T-helper 17 cell (primary cell): ENCODE data around the gene TPSG1. TPM values are rescaled to one million over a fixed set of nuclear protein-coding genes. Genes with fewer than 3 reads are reported as not detected.
"Not testable (repeated sequence)": the region's sequence is repeated elsewhere in the genome, so short reads cannot be mapped to it uniquely, and the experiment has no call there.

Source experiments
- ATAC-seq: fragments of 150-1000 bp; cut with Tn5 transposase; 2 replicates; pipeline ENCODE4 v1.10.0; 2021; ENCODE audit warnings: mild to moderate bottlenecking, moderate library complexity
- DNase-seq, 3 donors: peaks; one replicate each; pipeline versions ENCODE4 v3.0.0 to v3.0.0-alpha.2; 2020 to 2021
- H3K9me3 ChIP-seq: one replicate; pipeline ENCODE4 v1.7.0; 2013; ENCODE audit warnings: low read length, mild to moderate bottlenecking; ENCODE audit not compliant: control insufficient read depth, poor library complexity, severe bottlenecking
- H3K27ac Mint-ChIP-seq: one replicate; pipeline ENCODE4 v1.8.0; 2022; ENCODE audit warnings: mild to moderate bottlenecking, moderate library complexity, mixed read lengths
- H3K27me3 Mint-ChIP-seq: one replicate; pipeline ENCODE4 v1.8.0; 2022; ENCODE audit warnings: mixed read lengths
- H3K36me3 Mint-ChIP-seq: one replicate; pipeline ENCODE4 v1.8.0; 2022; ENCODE audit warnings: low read depth, mixed read lengths
- H3K4me1 Mint-ChIP-seq: one replicate; pipeline ENCODE4 v1.8.0; 2022; ENCODE audit warnings: mild to moderate bottlenecking, mixed read lengths
- H3K4me3 Mint-ChIP-seq: one replicate; pipeline ENCODE4 v1.8.0; 2022; ENCODE audit warnings: mild to moderate bottlenecking, moderate library complexity, mixed read lengths
- total RNA-seq, 4 donors: library from RNA in 2 of 4; stranded (reverse) in 2 of 4; gene quantifications; one replicate each; pipeline ENCODE4 v1.2.3 and lab custom pipeline; 2022 to 2026

The TPSG1 gene
- total RNA-seq, 2 donors from 2014 or later, result not detected

- H3K27ac Mint-ChIP-seq, DNase-seq, ATAC-seq, H3K4me3 Mint-ChIP-seq, H3K27me3 Mint-ChIP-seq, H3K36me3 Mint-ChIP-seq, H3K4me1 Mint-ChIP-seq, H3K9me3 ChIP-seq: not testable (repeated sequence)
Measured at GRCh38 chr16:1185460-1186207, 39.4 kb downstream of the TPSG1 start.

- Mint-ChIP-seq H3K4me1 (no peaks in the 10 kb centered on the region), H3K27ac (no peak overlapping the region), H3K36me3 (no peaks in the 10 kb centered on the region), H3K27me3 (peaks cover 5% of the 10 kb centered on the region), H3K4me3 (no peak overlapping the region)
- DNase-seq, result no peak
- no peaks in the 10 kb centered on the region for H3K9me3 ChIP-seq
- ATAC-seq, result no peak
Measured at GRCh38 chr16:1184980-1185379, 40.1 kb downstream of the TPSG1 start.

GRCh38 chr16:1184156-1184868, 40.8 kb downstream of the TPSG1 start:
- no peak for ATAC-seq

GRCh38 chr16:1182950-1183907, 41.8 kb downstream of the TPSG1 start:
- H3K4me3 Mint-ChIP-seq, result no peak overlapping the region
- H3K36me3 Mint-ChIP-seq, result no peaks in the 10 kb centered on the region
- H3K27me3 Mint-ChIP-seq, result no peaks in the 10 kb centered on the region
- DNase-seq (no peak), ATAC-seq (no peak)
- H3K4me1 Mint-ChIP-seq, result no peaks in the 10 kb centered on the region
- no peak overlapping the region for H3K27ac Mint-ChIP-seq
- no peaks in the 10 kb centered on the region for H3K9me3 ChIP-seq

More at GRCh38 chr16:1184156-1184868, 40.8 kb downstream of the TPSG1 start:
- H3K9me3 ChIP-seq, result no peaks in the 10 kb centered on the region
- Mint-ChIP-seq H3K4me3 (no peak overlapping the region), H3K27ac (no peak overlapping the region), H3K27me3 (peaks cover 5% of the 10 kb centered on the region), H3K36me3 (no peaks in the 10 kb centered on the region), H3K4me1 (no peaks in the 10 kb centered on the region)
- DNase-seq, result no peak

- Mint-ChIP-seq H3K4me1 (no peaks in the 10 kb centered on the region), H3K27ac (no peak overlapping the region), H3K36me3 (no peaks in the 10 kb centered on the region), H3K4me3 (no peak overlapping the region), H3K27me3 (no peaks in the 10 kb centered on the region)
- ATAC-seq (no peak), DNase-seq (no peak)
- H3K9me3 ChIP-seq, result no peaks in the 10 kb centered on the region
Measured at GRCh38 chr16:1182316-1182671, 42.8 kb downstream of the TPSG1 start.

- Mint-ChIP-seq H3K27ac (no peak overlapping the region), H3K36me3 (no peaks in the 10 kb centered on the region), H3K27me3 (no peaks in the 10 kb centered on the region), H3K4me1 (no peaks in the 10 kb centered on the region), H3K4me3 (no peak overlapping the region)
- no peaks in the 10 kb centered on the region for H3K9me3 ChIP-seq
- ATAC-seq (no peak), DNase-seq (no peak)
Measured at GRCh38 chr16:1181404-1182315, 43.4 kb downstream of the TPSG1 start.

- ATAC-seq (no peak), DNase-seq (no peak)
- no peaks in the 10 kb centered on the region for H3K4me1 Mint-ChIP-seq
- no peaks in the 10 kb centered on the region for H3K27me3 Mint-ChIP-seq
- H3K4me3 Mint-ChIP-seq, result no peak overlapping the region
- no peaks in the 10 kb centered on the region for H3K36me3 Mint-ChIP-seq
- no peaks in the 10 kb centered on the region for H3K9me3 ChIP-seq
- no peak overlapping the region for H3K27ac Mint-ChIP-seq
Measured at GRCh38 chr16:1180549-1181403, 44.3 kb downstream of the TPSG1 start.

- H3K9me3 ChIP-seq, result no peaks in the 10 kb centered on the region
- no peak overlapping the region for H3K27ac Mint-ChIP-seq
- H3K4me1 Mint-ChIP-seq, result no peaks in the 10 kb centered on the region
- ATAC-seq, result no peak
- H3K27me3 Mint-ChIP-seq, result no peaks in the 10 kb centered on the region
- H3K4me3 Mint-ChIP-seq, result no peak overlapping the region
- no peaks in the 10 kb centered on the region for H3K36me3 Mint-ChIP-seq
- no peak for DNase-seq
Measured at GRCh38 chr16:1178295-1178910, 46.7 kb downstream of the TPSG1 start.

GRCh38 chr16:1177750-1178149, 47.3 kb downstream of the TPSG1 start:
- ATAC-seq, result no peak
- Mint-ChIP-seq H3K27me3 (no peaks in the 10 kb centered on the region), H3K4me3 (no peak overlapping the region), H3K36me3 (no peaks in the 10 kb centered on the region), H3K27ac (no peak overlapping the region), H3K4me1 (no peaks in the 10 kb centered on the region)
- H3K9me3 ChIP-seq, result no peaks in the 10 kb centered on the region
- DNase-seq, result no peak

- Mint-ChIP-seq H3K4me1 (no peaks in the 10 kb centered on the region), H3K27me3 (no peaks in the 10 kb centered on the region), H3K27ac (no peak overlapping the region), H3K36me3 (no peaks in the 10 kb centered on the region), H3K4me3 (no peak overlapping the region)
- no peaks in the 10 kb centered on the region for H3K9me3 ChIP-seq
- DNase-seq (no peak), ATAC-seq (no peak)
Measured at GRCh38 chr16:1177053-1177452, 48.0 kb downstream of the TPSG1 start.

GRCh38 chr16:1176280-1176897, 48.7 kb downstream of the TPSG1 start:
- H3K4me1 Mint-ChIP-seq, result no peaks in the 10 kb centered on the region
- DNase-seq (no peak), ATAC-seq (no peak)
- H3K27me3 Mint-ChIP-seq, result no peaks in the 10 kb centered on the region
- H3K36me3 Mint-ChIP-seq, result no peaks in the 10 kb centered on the region
- H3K27ac Mint-ChIP-seq, result no peak overlapping the region
- no peak overlapping the region for H3K4me3 Mint-ChIP-seq
- no peaks in the 10 kb centered on the region for H3K9me3 ChIP-seq
